Activated T-cell treated with anti-CD3 and anti-CD28 coated beads, Interleukin-2, amount 50 U/mL, for 72 hours (primary cell): ENCODE measurements around the gene RCN2. TPM values are rescaled to one million over a fixed set of nuclear protein-coding genes. Genes with fewer than 3 reads are reported as not detected.
"Not testable (repeated sequence)": the region's sequence is repeated elsewhere in the genome, so short reads cannot be mapped to it uniquely, and the experiment has no call there.

Experiments used
- ATAC-seq, 2 donors: fragments of 150-1000 bp; cut with Tn5 transposase; replicated peaks in 1 of 2; 2 replicates each; pipeline ENCODE4 v1.10.0; 2021; ENCODE audit warnings: moderate library complexity in 2 of 2, mild to moderate bottlenecking in 1 of 2
- DNase-seq, 2 donors: peaks; one replicate each; pipeline ENCODE4 v3.0.0; 2021 to 2022; ENCODE audit warnings: mixed read lengths in 1 of 2
- H3K27ac Mint-ChIP-seq: one replicate; pipeline ENCODE4 v1.8.0; 2022; ENCODE audit warnings: mild to moderate bottlenecking, moderate library complexity, mixed read lengths
- H3K27me3 Mint-ChIP-seq: one replicate; pipeline ENCODE4 v1.8.0; 2022; ENCODE audit warnings: low read depth, mixed read lengths
- H3K36me3 Mint-ChIP-seq, 2 donors: one replicate each; pipeline ENCODE4 v1.8.0; 2022; ENCODE audit warnings: mixed read lengths in 2 of 2, mild to moderate bottlenecking in 1 of 2; ENCODE audit not compliant: insufficient read depth in 2 of 2
- H3K4me1 Mint-ChIP-seq: one replicate; pipeline ENCODE4 v1.8.0; 2022; ENCODE audit warnings: low read depth, mixed read lengths
- H3K4me3 Mint-ChIP-seq, 2 donors: one replicate each; pipeline ENCODE4 v1.8.0; 2022; ENCODE audit warnings: mild to moderate bottlenecking in 2 of 2, mixed read lengths in 2 of 2, moderate library complexity in 2 of 2
- H3K9me3 Mint-ChIP-seq, 2 donors: one replicate each; pipeline ENCODE4 v1.8.0; 2022; ENCODE audit warnings: mixed read lengths in 2 of 2
- total RNA-seq, 2 donors: library from RNA; stranded (reverse); gene quantifications; one replicate each; pipeline ENCODE4 v1.2.3, GENCODE V29; 2022

The RCN2 gene, protein sequence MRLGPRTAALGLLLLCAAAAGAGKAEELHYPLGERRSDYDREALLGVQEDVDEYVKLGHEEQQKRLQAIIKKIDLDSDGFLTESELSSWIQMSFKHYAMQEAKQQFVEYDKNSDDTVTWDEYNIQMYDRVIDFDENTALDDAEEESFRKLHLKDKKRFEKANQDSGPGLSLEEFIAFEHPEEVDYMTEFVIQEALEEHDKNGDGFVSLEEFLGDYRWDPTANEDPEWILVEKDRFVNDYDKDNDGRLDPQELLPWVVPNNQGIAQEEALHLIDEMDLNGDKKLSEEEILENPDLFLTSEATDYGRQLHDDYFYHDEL
- 10 to 100 TPM; 24.6 to 28.1 TPM for total RNA-seq

DNA sequence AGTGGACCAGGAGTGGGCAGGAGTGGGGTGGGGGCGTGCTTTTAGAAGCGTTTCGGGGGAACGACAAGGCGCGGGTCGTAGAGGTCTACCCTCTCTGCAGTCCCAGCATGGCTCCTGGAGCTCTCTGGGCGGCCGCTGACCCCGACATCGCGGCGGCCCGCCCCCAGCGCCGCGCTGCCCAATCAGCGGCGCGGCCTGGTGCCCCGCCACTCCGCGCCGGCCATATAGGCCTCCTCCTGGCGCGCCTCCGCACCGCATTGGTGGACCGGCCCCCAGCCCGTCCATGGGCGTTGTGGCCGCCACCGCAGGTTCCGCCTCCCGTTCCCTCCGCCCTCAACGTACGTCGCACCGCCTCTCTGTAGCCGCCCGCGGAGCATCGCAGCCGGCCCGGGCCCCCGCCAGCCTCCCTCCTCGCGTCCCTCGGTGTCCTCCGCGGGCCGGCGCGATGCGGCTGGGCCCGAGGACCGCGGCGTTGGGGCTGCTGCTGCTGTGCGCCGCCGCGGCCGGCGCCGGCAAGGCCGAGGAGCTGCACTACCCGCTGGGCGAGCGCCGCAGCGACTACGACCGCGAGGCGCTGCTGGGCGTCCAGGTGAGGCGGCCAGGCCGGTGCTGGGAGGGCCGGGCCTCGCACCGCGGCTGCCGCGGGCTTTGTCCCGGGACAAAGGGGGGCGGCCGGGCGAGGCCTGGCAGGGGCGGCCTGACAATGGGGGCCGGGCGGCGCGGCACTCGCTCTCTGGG, at the start of gene RCN2:
Gene RCN2 (plus strand): TSS at position 353 of the 738 bp plus-strand sequence. CDS start 93 bp downstream, at position 446.
- ATAC-seq (peak; percentile 98 to 99), DNase-seq (peak; percentile 96 to 97)
- Mint-ChIP-seq H3K4me1 (peaks cover 48% of the 10 kb centered on the region), H3K9me3 (no peaks in the 10 kb centered on the region), H3K27ac (peak within 1 kb of the TSS; percentile 95), H3K27me3 (no peaks in the 10 kb centered on the region), H3K36me3 (peaks cover 0 to 11% of the 10 kb centered on the region in 2 donors), H3K4me3 (peak within 1 kb of the TSS; percentile 86 to 92)

DNA sequence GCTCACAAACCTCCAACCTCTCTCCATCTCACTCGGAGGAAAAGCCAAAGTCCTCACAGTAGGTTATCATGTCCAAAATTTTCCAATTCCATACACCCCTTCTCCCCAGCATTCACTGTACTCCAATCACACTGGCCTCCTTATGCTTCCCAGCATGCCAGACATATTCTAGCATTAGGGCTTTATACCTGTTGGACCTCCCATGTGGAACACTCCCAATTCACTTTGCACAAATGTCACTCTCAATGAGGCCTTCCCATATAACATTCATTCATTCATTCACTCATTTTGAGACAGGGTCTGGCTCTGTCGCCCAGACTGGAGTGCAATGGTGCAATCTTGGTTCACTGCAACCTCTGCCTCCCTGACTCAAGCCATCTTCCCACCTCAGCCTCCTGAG, 46.3 kb upstream of the RCN2 start:
- H3K9me3 Mint-ChIP-seq = peaks cover 0 to 3% of the 10 kb centered on the region in 2 donors
- ATAC-seq (no peak), DNase-seq (no peak)
- H3K27me3 Mint-ChIP-seq = no peaks in the 10 kb centered on the region
- peaks cover 16% of the 10 kb centered on the region for H3K4me1 Mint-ChIP-seq
- no peak overlapping the region for H3K27ac Mint-ChIP-seq
- peaks cover 4 to 12% of the 10 kb centered on the region in 2 donors for H3K36me3 Mint-ChIP-seq
- H3K4me3 Mint-ChIP-seq = no peak overlapping the region

DNA sequence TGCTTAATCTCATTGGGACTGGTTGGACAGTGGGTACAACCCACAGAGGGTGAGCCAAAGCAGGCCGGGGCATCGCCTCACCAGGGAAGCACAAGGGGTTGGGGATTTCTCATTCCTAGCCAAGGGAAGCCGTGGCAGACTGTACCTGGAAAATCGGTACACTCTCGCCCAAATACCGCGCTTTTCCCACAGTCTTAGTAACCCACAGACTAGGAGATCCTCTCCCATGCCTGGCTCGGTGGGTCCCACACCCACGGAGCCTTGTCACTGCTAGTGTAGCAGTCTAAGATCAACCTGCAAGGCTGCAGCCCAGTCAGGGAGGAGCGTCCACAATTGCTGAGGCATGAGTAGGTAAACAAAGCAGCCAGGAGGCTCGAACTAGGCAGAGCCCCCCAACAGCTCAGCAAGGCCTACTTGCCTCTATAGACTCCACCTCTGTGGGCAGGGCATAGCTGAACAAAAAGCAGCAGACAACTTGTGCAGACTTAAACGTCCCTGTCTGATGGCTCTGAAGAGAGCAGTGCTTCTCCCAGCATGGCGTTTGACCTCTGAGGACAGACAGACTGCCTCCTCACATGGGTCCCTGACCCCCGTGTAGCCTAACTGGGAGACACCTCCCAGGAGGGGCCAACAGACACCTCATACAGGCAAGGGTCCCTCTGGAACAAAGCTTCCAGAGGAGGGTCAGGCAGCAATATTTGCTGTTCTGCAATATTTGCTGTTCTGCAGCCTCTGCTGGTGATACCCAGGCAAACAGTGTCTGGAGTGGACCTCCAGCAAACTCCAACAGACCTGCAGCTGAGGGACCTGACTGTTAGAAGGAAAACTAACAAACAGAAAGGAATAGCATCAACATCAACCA, 44.0 kb upstream of the RCN2 start:
- DNase-seq, H3K9me3 Mint-ChIP-seq, H3K27me3 Mint-ChIP-seq, H3K27ac Mint-ChIP-seq, H3K4me3 Mint-ChIP-seq, ATAC-seq: not testable (repeated sequence)
- Mint-ChIP-seq H3K4me1 (peaks cover 19% of the 10 kb centered on the region), H3K36me3 (peaks cover 9 to 21% of the 10 kb centered on the region in 2 donors)

DNA sequence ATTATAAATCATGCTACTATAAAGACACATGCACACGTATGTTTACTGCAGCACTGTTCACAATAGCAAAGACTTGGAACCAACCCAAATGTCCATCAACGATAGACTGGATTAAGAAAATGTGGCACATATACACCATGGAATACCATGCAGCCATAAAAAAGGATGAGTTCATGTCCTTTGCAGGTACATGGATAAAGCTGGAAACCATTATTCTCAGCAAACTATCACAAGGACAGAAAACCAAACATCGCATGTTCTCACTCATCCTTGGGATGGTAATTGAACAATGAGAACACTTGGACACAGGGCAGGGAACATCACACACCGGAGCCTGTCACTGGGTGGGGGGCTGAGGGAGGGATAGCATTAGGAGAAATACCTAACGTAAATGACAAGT, 38.7 kb upstream of the RCN2 start:
- H3K4me3 Mint-ChIP-seq, H3K27ac Mint-ChIP-seq, H3K27me3 Mint-ChIP-seq, H3K9me3 Mint-ChIP-seq, ATAC-seq, DNase-seq: not testable (repeated sequence)
- Mint-ChIP-seq H3K36me3 (peaks cover 15 to 28% of the 10 kb centered on the region in 2 donors), H3K4me1 (peaks cover 33% of the 10 kb centered on the region)

DNA sequence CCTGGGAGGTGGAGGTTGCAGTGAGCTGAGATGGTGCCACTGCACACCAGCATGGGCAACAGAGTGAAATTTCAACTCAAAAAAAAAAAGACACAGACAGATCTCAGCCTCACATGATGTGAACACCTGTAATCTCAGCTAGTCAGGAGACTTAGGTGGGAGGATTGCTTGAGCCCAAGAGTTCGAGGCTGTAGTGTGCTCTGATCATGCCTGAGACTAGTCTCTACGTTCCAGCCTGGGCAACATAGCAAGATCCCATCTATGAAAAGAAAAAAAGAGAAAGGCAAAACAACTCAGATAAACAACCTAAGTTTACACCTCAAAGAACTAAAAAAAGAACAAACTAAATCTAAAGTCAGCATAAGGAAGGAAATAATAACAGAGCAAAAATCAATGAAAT, 37.4 kb upstream of the RCN2 start:
- Mint-ChIP-seq H3K36me3 (peaks cover 12 to 27% of the 10 kb centered on the region in 2 donors), H3K9me3 (peaks cover 0 to 5% of the 10 kb centered on the region in 2 donors), H3K27ac (no peak overlapping the region), H3K4me1 (peaks cover 25% of the 10 kb centered on the region), H3K27me3 (no peaks in the 10 kb centered on the region), H3K4me3 (no peak overlapping the region)
- no peak for ATAC-seq
- DNase-seq = no peak

DNA sequence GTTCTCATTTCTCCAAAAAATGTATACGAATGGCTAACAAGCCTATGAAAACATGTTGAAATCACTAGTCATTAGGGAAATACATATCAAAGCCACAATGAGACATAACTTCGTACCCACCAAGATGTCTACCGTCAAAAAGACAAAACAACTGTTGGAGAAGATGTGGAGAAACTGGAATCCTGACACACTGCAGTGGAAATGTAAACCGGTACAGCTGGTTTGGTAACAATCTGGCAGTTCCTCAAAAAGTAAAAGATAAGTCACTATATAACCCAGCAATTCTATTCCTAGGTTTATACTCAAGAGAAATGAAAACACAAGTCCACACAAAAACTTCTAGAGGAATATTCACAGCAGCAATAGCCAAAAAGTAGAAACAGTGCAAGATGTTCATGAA, 33.4 kb upstream of the RCN2 start:
- no peak overlapping the region for H3K27ac Mint-ChIP-seq
- H3K9me3 Mint-ChIP-seq = peaks cover 0 to 3% of the 10 kb centered on the region in 2 donors
- peaks cover 6 to 9% of the 10 kb centered on the region in 2 donors for H3K36me3 Mint-ChIP-seq
- no peak overlapping the region for H3K4me3 Mint-ChIP-seq
- ATAC-seq = no peak
- H3K27me3 Mint-ChIP-seq = no peaks in the 10 kb centered on the region
- H3K4me1 Mint-ChIP-seq = peaks cover 21% of the 10 kb centered on the region
- no peak for DNase-seq

DNA sequence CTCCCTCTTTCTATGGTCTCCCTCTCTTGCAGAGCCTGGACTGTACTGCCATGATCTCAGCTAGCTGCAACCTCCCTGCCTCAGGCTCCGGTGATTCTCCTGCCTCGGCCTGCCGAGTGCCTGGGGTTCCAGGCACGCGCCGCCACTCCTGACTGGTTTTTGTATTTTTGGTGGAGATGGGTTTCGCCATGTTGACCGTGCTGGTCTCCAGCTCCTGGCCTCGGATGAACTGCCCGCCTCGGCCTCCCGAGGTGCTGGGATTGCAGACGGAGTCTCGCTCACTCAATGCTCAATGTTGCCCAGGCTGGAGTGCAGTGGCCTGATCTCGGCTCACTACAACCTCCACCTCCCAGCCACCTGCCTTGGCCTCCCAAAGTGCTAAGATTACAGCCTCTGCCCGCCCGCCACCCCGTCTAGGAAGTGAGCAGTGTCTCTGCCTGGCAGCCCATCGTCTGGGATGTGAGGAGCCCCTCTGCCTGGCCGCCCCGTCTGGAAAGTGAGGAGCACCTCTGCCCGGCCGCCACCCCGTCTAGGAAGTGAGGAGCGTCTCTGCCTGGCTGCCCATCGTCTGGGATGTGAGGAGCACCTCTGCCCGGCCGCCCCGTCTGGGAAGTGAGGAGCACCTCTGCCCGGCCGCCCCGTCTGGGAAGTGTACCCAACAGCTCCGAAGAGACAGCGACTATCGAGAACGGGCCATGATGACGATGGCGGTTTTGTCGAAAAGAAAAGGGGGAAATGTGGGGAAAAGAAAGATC, 32.2 kb upstream of the RCN2 start:
- H3K27me3 Mint-ChIP-seq, ATAC-seq, DNase-seq, H3K4me3 Mint-ChIP-seq, H3K9me3 Mint-ChIP-seq, H3K36me3 Mint-ChIP-seq, H3K27ac Mint-ChIP-seq: not testable (repeated sequence)
- H3K4me1 Mint-ChIP-seq = peaks cover 30% of the 10 kb centered on the region

DNA sequence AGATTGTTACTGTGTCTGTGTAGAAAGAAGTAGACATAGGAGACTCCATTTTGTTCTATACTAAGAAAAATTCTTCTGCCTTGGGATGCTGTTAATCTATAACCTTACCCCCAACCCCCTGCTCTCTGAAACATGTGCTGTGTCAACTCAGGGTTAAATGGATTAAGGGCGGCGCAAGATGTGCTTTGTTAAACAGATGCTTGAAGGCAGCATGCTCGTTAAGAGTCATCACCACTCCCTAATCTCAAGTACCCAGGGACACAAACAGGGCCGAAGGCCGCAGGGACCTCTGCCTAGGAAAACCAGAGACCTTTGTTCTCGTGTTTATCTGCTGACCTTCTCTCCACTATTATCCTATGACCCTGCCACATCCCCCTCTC, 31.6 kb upstream of the RCN2 start:
- not testable (repeated sequence) for H3K27me3 Mint-ChIP-seq, DNase-seq, H3K36me3 Mint-ChIP-seq, H3K9me3 Mint-ChIP-seq, H3K27ac Mint-ChIP-seq, H3K4me3 Mint-ChIP-seq, ATAC-seq
- H3K4me1 Mint-ChIP-seq = peaks cover 28% of the 10 kb centered on the region

DNA sequence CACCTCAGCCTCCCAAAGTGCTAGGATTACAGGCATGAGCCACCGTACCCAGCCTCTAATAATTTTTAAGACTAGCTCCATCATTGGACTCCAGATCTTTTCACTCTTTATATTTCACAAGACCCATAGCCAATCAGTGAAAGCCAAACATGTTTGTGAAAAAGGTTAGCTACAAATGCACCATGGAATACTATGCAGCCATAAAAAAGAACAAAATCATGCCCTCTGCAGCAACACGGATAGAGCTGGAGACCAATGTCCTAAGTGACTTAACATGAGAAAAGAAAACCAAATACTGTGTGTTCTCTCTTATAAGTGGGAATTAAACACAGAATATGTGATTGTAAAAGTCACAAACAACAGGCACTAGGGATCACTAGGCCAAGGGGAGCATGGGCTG, 29.6 kb upstream of the RCN2 start:
- H3K4me3 Mint-ChIP-seq = no peak overlapping the region
- H3K27ac Mint-ChIP-seq = no peak overlapping the region
- ATAC-seq (no peak), DNase-seq (no peak)
- no peaks in the 10 kb centered on the region for H3K27me3 Mint-ChIP-seq
- H3K36me3 Mint-ChIP-seq = no peaks in the 10 kb centered on the region
- H3K9me3 Mint-ChIP-seq = peaks cover 0 to 3% of the 10 kb centered on the region in 2 donors
- H3K4me1 Mint-ChIP-seq = peaks cover 33% of the 10 kb centered on the region

DNA sequence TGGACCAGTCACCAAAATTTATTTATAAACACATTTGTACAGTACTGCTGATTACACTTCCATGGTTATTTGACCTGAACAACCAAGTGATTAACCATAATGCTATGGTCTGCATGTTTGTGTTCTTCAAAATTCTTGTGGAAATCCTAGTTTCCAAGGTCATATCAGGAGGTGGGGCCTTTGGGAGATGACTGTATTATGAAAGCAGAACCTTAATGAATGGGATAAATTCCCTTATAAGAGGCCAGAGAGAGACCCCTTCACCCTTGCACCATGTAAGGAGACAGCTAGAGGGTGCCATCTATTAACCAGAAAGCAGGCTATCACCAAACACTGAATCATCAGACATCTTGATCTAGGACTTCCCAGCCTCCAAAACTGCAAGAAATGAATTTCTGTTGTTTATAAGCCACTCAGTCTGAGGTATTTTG, 28.3 kb upstream of the RCN2 start:
- H3K36me3 Mint-ChIP-seq = no peaks in the 10 kb centered on the region
- peak overlapping the region; percentile 96 for H3K27ac Mint-ChIP-seq
- H3K4me1 Mint-ChIP-seq = peaks cover 33% of the 10 kb centered on the region
- DNase-seq (peak in 1 of 2 donors; percentile 6), ATAC-seq (no peak)
- H3K4me3 Mint-ChIP-seq = peak overlapping the region; percentile 97
- H3K9me3 Mint-ChIP-seq = peaks cover 0 to 3% of the 10 kb centered on the region in 2 donors
- H3K27me3 Mint-ChIP-seq = no peaks in the 10 kb centered on the region

DNA sequence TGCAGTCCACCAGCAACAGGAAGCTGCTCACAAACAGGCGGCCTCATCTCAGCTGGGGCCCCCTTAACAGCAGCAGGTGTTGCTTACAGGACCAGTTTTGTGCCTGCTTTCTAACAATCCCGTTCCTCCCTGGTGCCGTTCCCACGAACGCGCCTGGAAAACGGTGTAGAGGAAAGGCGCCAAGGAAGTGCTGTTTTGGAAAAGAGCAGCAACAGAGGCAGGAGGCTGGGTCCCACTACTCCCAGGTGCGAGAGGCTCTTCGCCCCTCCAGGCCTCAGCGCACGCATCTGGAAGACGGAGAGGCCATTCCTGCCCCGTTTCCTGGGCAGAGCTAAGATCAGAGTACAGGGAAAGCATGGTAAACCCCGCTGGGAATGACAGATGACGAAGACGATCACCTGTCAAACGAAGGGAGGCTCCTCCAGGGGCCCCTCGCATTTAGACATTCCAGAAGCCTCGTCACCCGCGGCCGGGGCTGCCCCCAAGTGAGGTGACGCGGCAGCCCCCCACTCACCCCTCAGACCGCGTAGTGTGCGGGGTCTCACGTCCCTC, 27.0 kb upstream of the RCN2 start:
- H3K9me3 Mint-ChIP-seq = peaks cover 0 to 2% of the 10 kb centered on the region in 2 donors
- H3K36me3 Mint-ChIP-seq = no peaks in the 10 kb centered on the region
- H3K4me3 Mint-ChIP-seq = peak overlapping the region; percentile 97
- ATAC-seq = no peak
- DNase-seq = peak; percentile 12 to 23
- H3K4me1 Mint-ChIP-seq = peaks cover 33% of the 10 kb centered on the region
- H3K27me3 Mint-ChIP-seq = no peaks in the 10 kb centered on the region
- peak overlapping the region; percentile 96 for H3K27ac Mint-ChIP-seq
